ENCODE data around the gene MYO1G.

MYO1G gene

DNA sequence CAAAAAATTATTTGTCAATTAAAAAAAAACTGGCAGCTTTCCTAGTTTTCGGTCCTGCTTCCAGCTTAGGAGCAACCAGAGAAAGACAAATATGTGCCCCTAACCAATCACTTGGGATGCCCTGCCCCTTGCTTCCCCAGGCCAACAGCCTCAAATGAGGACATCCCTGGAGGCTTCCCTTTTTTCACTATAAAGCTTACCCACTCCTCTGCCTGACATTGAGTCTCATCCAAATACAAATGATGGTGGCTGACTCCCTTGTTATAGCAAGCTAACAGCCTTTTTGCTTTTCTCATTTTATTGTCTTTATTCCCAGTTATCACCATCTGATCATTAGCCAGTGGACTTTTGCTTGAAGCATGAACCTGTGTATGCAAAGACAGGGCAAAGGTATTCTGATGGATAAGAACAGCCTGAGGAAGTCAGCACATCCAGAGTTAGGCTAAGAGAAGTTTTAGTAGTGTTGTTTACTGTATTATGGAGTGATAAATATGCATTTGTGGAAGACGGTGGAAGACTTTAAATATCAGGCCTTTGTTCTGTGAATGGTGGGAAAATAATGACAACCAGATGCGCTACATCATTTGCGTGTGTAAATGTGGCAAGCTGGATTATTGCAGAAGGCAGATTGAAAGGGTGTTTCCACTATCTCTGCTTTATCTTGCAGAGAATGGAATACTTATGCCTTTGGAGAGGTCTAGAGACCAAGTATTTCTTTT, 19.5 kb upstream of the MYO1G start:
- TF ChIP-seq BACH2 (CRISPR knock-in tag; IDR thresholded peaks at IDR 0.05; ENCODE audit: borderline replicate concordance) = no peak
- no peak for TF ChIP-seq ZFP3 (CRISPR knock-in tag; IDR thresholded peaks at IDR 0.05)
- no peak for TF ChIP-seq SNAI2 (CRISPR knock-in tag; IDR thresholded peaks at IDR 0.05)
- TF ChIP-seq CSDC2 (CRISPR knock-in tag; IDR thresholded peaks at IDR 0.05) = no peak
- TF ChIP-seq CREB5 (CRISPR knock-in tag; IDR thresholded peaks at IDR 0.05; ENCODE audit: low read depth) = no peak
- TF ChIP-seq ZFP30 (CRISPR knock-in tag; IDR thresholded peaks at IDR 0.05) = no peak
- no peak for TF ChIP-seq ESRRG (CRISPR knock-in tag; IDR thresholded peaks at IDR 0.05)
- TF ChIP-seq GLIS3 (CRISPR knock-in tag; IDR thresholded peaks at IDR 0.05) = no peak
- ATAC-seq = no peak

GRCh38 chr7:44995555-44996493, 17.0 kb upstream of the MYO1G start:
- TF ChIP-seq RARB (CRISPR knock-in tag; IDR thresholded peaks at IDR 0.05) (no peak), TSHZ2 (CRISPR knock-in tag; IDR thresholded peaks at IDR 0.05) (no peak), TOX (CRISPR knock-in tag; IDR thresholded peaks at IDR 0.05; ENCODE audit: borderline replicate concordance) (no peak), GLIS3 (CRISPR knock-in tag; IDR thresholded peaks at IDR 0.05) (no peak), ZNF70 (CRISPR knock-in tag; IDR thresholded peaks at IDR 0.05) (no peak), ZFP3 (CRISPR knock-in tag; IDR thresholded peaks at IDR 0.05) (no peak), OSR1 (CRISPR knock-in tag; IDR thresholded peaks at IDR 0.05) (no peak), ARNTL (CRISPR knock-in tag; IDR thresholded peaks at IDR 0.05; ENCODE audit: borderline replicate concordance, low read depth) (no peak), POU6F1 (CRISPR knock-in tag; IDR thresholded peaks at IDR 0.05; ENCODE audit: borderline replicate concordance, low read depth) (no peak), CREB5 (CRISPR knock-in tag; IDR thresholded peaks at IDR 0.05; ENCODE audit: low read depth) (no peak), ZFP30 (CRISPR knock-in tag; IDR thresholded peaks at IDR 0.05) (no peak), ZC3H10 (CRISPR knock-in tag; IDR thresholded peaks at IDR 0.05) (no peak), BACH2 (CRISPR knock-in tag; IDR thresholded peaks at IDR 0.05; ENCODE audit: borderline replicate concordance) (no peak)
- TF ChIP-seq, protein P1, sequence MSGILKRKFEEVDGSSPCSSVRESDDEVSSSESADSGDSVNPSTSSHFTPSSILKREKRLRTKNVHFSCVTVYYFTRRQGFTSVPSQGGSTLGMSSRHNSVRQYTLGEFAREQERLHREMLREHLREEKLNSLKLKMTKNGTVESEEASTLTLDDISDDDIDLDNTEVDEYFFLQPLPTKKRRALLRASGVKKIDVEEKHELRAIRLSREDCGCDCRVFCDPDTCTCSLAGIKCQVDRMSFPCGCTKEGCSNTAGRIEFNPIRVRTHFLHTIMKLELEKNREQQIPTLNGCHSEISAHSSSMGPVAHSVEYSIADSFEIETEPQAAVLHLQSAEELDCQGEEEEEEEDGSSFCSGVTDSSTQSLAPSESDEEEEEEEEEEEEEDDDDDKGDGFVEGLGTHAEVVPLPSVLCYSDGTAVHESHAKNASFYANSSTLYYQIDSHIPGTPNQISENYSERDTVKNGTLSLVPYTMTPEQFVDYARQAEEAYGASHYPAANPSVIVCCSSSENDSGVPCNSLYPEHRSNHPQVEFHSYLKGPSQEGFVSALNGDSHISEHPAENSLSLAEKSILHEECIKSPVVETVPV (CRISPR knock-in tag; IDR thresholded peaks at IDR 0.05) = no peak
- ATAC-seq = no peak

GRCh38 chr7:44994877-44995554, 16.2 kb upstream of the MYO1G start:
- ATAC-seq = no peak
- TF ChIP-seq ZNF8 (CRISPR knock-in tag; IDR thresholded peaks at IDR 0.05) = no peak
- no peak for TF ChIP-seq TSHZ2 (CRISPR knock-in tag; IDR thresholded peaks at IDR 0.05)
- TF ChIP-seq ZFP30 (CRISPR knock-in tag; IDR thresholded peaks at IDR 0.05) = no peak
- no peak for TF ChIP-seq RARB (CRISPR knock-in tag; IDR thresholded peaks at IDR 0.05)
- no peak for TF ChIP-seq POU6F1 (CRISPR knock-in tag; IDR thresholded peaks at IDR 0.05; ENCODE audit: borderline replicate concordance, low read depth)
- TF ChIP-seq ESRRG (CRISPR knock-in tag; IDR thresholded peaks at IDR 0.05) = no peak
- TF ChIP-seq CSDC2 (CRISPR knock-in tag; IDR thresholded peaks at IDR 0.05) = no peak
- TF ChIP-seq TCF4 (CRISPR knock-in tag; IDR thresholded peaks at IDR 0.05; ENCODE audit: borderline replicate concordance) = no peak
- no peak for TF ChIP-seq ZC3H10 (CRISPR knock-in tag; IDR thresholded peaks at IDR 0.05)

Measured in SK-N-SH treated with all-trans-retinoic acid at 6 μM for 48 hours (cell line).